Measurements from ENCODE around the gene BPNT1. TPM values are rescaled to one million over a fixed set of nuclear protein-coding genes. Genes with fewer than 3 reads are reported as not detected.

BPNT1 gene
- total RNA-seq, 2 experiments from 2014 or later: 43.0 to 98.5 TPM

DNA sequence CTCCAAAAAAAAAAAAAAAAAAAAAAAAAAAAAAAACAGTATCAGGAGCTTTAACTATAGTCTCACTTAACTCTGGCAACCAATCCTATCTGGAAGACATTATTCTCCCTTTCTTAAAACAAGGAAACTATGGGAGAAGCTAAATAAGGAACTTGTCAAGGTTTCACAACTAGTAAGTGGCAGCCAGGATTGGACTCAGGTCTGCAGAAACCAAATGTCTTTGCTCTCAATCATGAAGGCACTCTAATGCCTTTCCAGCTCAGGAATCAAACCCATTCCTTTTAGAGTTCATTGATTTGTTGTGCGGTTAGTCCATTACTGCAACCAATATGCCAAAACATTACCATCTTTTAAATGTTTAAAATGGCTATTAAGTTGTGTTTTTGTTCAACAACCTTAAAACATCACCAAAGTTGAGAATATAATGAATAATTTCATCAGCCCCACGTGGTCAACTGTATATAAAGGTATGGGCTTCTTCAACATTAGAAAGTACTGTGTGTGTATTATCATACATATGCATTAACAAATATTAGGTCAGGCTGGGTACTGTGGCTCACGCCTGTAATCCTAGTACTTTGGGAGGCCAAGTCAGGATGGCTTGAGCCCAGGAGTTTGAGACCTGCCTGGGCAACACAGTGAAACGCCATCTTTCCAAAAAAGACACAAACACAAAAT is 44.8 kb downstream of the BPNT1 start:
- no TSS peak for BruUV-seq (replicated peaks)
- Histone ChIP-seq H3K27ac (ENCODE audit: low read depth, low read length, poor library complexity, severe bottlenecking) (peak overlapping the region; percentile 72), H3K36me3 (ENCODE audit: insufficient read depth, low read length) (peaks cover 44% of the 10 kb centered on the region), H3K4me3 (ENCODE audit: low read depth, low read length, poor library complexity, severe bottlenecking) (peak overlapping the region; percentile 89), H3K9me3 (ENCODE audit: low read length) (no peaks in the 10 kb centered on the region), H3K4me2 (ENCODE audit: low read length) (peak overlapping the region; percentile 72), H2AFZ (ENCODE audit: low read length) (peak overlapping the region; percentile 60; the same call in 1 of the 2 replicates), H3K4me1 (ENCODE audit: insufficient read depth, low read length, poor library complexity, severe bottlenecking) (peaks cover 25% of the 10 kb centered on the region), H3K9me2 (ENCODE audit: insufficient read depth, low read length) (no peaks in the 10 kb centered on the region), H3K79me2 (ENCODE audit: insufficient read depth, low read depth, low read length) (peaks cover 58% of the 10 kb centered on the region), H4K20me1 (ENCODE audit: insufficient read depth, low read length) (peaks cover 12% of the 10 kb centered on the region; the same call in 1 of the 2 replicates)
- DNase-seq (ENCODE audit: low spot score): peak; percentile 11
- no peak for TF ChIP-seq EZH2phosphoT487 (IDR thresholded peaks at IDR 0.05; ENCODE audit: borderline replicate concordance, low read depth, low read length)
- TF ChIP-seq, protein P1, sequence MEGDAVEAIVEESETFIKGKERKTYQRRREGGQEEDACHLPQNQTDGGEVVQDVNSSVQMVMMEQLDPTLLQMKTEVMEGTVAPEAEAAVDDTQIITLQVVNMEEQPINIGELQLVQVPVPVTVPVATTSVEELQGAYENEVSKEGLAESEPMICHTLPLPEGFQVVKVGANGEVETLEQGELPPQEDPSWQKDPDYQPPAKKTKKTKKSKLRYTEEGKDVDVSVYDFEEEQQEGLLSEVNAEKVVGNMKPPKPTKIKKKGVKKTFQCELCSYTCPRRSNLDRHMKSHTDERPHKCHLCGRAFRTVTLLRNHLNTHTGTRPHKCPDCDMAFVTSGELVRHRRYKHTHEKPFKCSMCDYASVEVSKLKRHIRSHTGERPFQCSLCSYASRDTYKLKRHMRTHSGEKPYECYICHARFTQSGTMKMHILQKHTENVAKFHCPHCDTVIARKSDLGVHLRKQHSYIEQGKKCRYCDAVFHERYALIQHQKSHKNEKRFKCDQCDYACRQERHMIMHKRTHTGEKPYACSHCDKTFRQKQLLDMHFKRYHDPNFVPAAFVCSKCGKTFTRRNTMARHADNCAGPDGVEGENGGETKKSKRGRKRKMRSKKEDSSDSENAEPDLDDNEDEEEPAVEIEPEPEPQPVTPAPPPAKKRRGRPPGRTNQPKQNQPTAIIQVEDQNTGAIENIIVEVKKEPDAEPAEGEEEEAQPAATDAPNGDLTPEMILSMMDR (conservative IDR thresholded peaks at IDR 0.05; ENCODE audit: low read length): no peak
- CTCF ChIA-PET (ENCODE audit: unreplicated experiment): no interaction called here
- POLR2A ChIA-PET: interaction anchor here (0.6 to 1.1 kb wide), 5 partner anchors 22 to 253 kb away, joined by 3 to 5 read pairs (median 3); no protein-coding TSS in a partner anchor
- intact Hi-C loops (cut with micrococcal nuclease; ENCODE audit: unreplicated experiment): no loop called here

- Histone ChIP-seq H3K79me2 (ENCODE audit: insufficient read depth, low read depth, low read length) (peaks cover 65% of the 10 kb centered on the region), H3K27ac (ENCODE audit: low read depth, low read length, poor library complexity, severe bottlenecking) (no peak overlapping the region), H3K4me2 (ENCODE audit: low read length) (peak overlapping the region; percentile 67), H3K36me3 (ENCODE audit: insufficient read depth, low read length) (peaks cover 56% of the 10 kb centered on the region), H3K9me3 (ENCODE audit: low read length) (no peaks in the 10 kb centered on the region), H3K4me1 (ENCODE audit: insufficient read depth, low read length, poor library complexity, severe bottlenecking) (peaks cover 25% of the 10 kb centered on the region), H2AFZ (ENCODE audit: low read length) (no peak overlapping the region), H3K4me3 (ENCODE audit: low read depth, low read length, poor library complexity, severe bottlenecking) (peak overlapping the region; percentile 89), H4K20me1 (ENCODE audit: insufficient read depth, low read length) (peaks cover 17% of the 10 kb centered on the region; the same call in 1 of the 2 replicates), H3K9me2 (ENCODE audit: insufficient read depth, low read length) (no peaks in the 10 kb centered on the region)
- DNase-seq (ENCODE audit: low spot score): no peak
- BruUV-seq (replicated peaks): no TSS peak
- POLR2A ChIA-PET: no interaction called here
- CTCF ChIA-PET (ENCODE audit: unreplicated experiment): no interaction called here
- TF ChIP-seq, protein P1 (conservative IDR thresholded peaks at IDR 0.05; ENCODE audit: low read length): no peak
- no peak for TF ChIP-seq EZH2phosphoT487 (IDR thresholded peaks at IDR 0.05; ENCODE audit: borderline replicate concordance, low read depth, low read length)
- intact Hi-C loops (cut with micrococcal nuclease; ENCODE audit: unreplicated experiment): no loop called here
These were observed 45.9 kb downstream of the BPNT1 start for GRCh38 chr1:220043646-220044045.

DNA sequence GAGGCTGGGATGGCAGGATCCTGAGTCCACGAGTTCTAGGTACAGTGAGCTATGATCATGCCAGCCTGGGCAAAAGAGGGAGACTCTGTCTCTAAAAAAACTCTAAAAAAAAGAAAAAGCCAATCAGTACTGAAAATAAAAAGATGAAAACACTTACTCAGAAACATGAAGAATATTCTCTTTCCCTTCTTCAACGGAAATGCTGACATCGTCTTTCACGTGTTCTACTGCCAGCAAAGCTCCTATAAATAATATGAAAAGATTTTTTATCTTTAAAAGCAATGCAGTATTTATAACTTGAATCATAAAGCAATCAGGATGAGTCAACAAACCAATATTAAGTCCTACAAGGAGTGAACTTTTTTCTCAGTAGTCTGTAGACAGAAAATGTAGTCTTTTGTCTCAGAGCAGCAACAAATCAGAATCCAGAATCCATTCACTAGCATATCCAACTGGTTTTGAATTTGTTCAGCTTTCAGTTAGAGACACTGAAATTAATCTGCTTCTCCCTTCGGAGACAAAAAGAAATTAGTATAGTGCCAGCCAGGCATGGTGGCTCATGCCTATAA is 49.5 kb downstream of the BPNT1 start:
- H3K36me3 ChIP-seq (ENCODE audit: insufficient read depth, low read length): peaks cover 88% of the 10 kb centered on the region
- POLR2A ChIA-PET: interaction anchor here (0.7 to 0.8 kb wide), 2 partner anchors 10 to 180 kb away, joined by 4 read pairs; no protein-coding TSS in a partner anchor
- BruUV-seq (replicated peaks): no TSS peak
- H4K20me1 ChIP-seq (ENCODE audit: insufficient read depth, low read length): peaks cover 20% of the 10 kb centered on the region; the same call in 1 of the 2 replicates
- H3K4me2 ChIP-seq (ENCODE audit: low read length): no peak overlapping the region
- no peak overlapping the region for H2AFZ ChIP-seq (ENCODE audit: low read length)
- no peak overlapping the region for H3K27ac ChIP-seq (ENCODE audit: low read depth, low read length, poor library complexity, severe bottlenecking)
- TF ChIP-seq EZH2phosphoT487 (IDR thresholded peaks at IDR 0.05; ENCODE audit: borderline replicate concordance, low read depth, low read length): no peak
- TF ChIP-seq, protein P1 (conservative IDR thresholded peaks at IDR 0.05; ENCODE audit: low read length): no peak
- H3K9me2 ChIP-seq (ENCODE audit: insufficient read depth, low read length): no peaks in the 10 kb centered on the region
- H3K9me3 ChIP-seq (ENCODE audit: low read length): no peaks in the 10 kb centered on the region
- no peak for DNase-seq (ENCODE audit: low spot score)
- no peak overlapping the region for H3K4me3 ChIP-seq (ENCODE audit: low read depth, low read length, poor library complexity, severe bottlenecking)
- CTCF ChIA-PET (ENCODE audit: unreplicated experiment): no interaction called here
- intact Hi-C loops (cut with micrococcal nuclease; ENCODE audit: unreplicated experiment): no loop called here
- H3K79me2 ChIP-seq (ENCODE audit: insufficient read depth, low read depth, low read length): peaks cover 87% of the 10 kb centered on the region
- peaks cover 18% of the 10 kb centered on the region for H3K4me1 ChIP-seq (ENCODE audit: insufficient read depth, low read length, poor library complexity, severe bottlenecking)

Data from OCI-LY7 (cell line).